NCI-H128 (cell line): ENCODE data around the gene MYO18A.
"Not testable (repeated sequence)": the region's sequence is repeated elsewhere in the genome, so short reads cannot be mapped to it uniquely, and the experiment has no call there.

Source experiments
- DNase-seq: peaks from one replicate; lab custom pipeline; 2025; ENCODE audit not compliant: unreplicated experiment; lab: John Stamatoyannopoulos, UW

MYO18A gene

GRCh38 chr17:29180034-29180787 lies at the start of gene MYO18A:
Gene MYO18A, minus strand, starts transcription at chr17:29180398. Its CDS starts 13,458 bp downstream, at chr17:29166940.
- peak; percentile 12 for DNase-seq

- no peak for DNase-seq
Measured at GRCh38 chr17:29225396-29225795, 45.2 kb upstream of the MYO18A start.

- DNase-seq, result not testable (repeated sequence)
Measured at GRCh38 chr17:29221338-29221737, 41.1 kb upstream of the MYO18A start.

- DNase-seq, result peak; percentile 4
Measured at GRCh38 chr17:29219378-29220047, 39.3 kb upstream of the MYO18A start.

- DNase-seq, result no peak
Measured at GRCh38 chr17:29216856-29217255, 36.7 kb upstream of the MYO18A start.

GRCh38 chr17:29216181-29216580 lies 36.0 kb upstream of the MYO18A start:
- DNase-seq, result no peak

GRCh38 chr17:29215717-29216116 lies 35.5 kb upstream of the MYO18A start:
- DNase-seq, result no peak

- DNase-seq, result no peak
Measured at GRCh38 chr17:29215174-29215573, 35.0 kb upstream of the MYO18A start.

- no peak for DNase-seq
Measured at GRCh38 chr17:29214215-29215146, 34.3 kb upstream of the MYO18A start.

GRCh38 chr17:29212681-29213121 lies 32.5 kb upstream of the MYO18A start:
- DNase-seq, result no peak

- no peak for DNase-seq
Measured at GRCh38 chr17:29212094-29212631, 32.0 kb upstream of the MYO18A start.

GRCh38 chr17:29210879-29211278 lies 30.7 kb upstream of the MYO18A start:
- DNase-seq, result no peak

- no peak for DNase-seq
Measured at GRCh38 chr17:29209073-29209472, 28.9 kb upstream of the MYO18A start.

GRCh38 chr17:29207975-29208374 lies 27.8 kb upstream of the MYO18A start:
- no peak for DNase-seq

- no peak for DNase-seq
Measured at GRCh38 chr17:29205047-29205446, 24.8 kb upstream of the MYO18A start.

- DNase-seq, result not testable (repeated sequence)
Measured at GRCh38 chr17:29204068-29204804, 24.0 kb upstream of the MYO18A start.

- no peak for DNase-seq
Measured at GRCh38 chr17:29197516-29198272, 17.5 kb upstream of the MYO18A start.

- DNase-seq, result no peak
Measured at GRCh38 chr17:29196769-29197515, 16.7 kb upstream of the MYO18A start.
